GM12864 (cell line): ENCODE data around the gene CHCHD6.

Experiments used
- DNase-seq: peaks from one replicate; pipeline ENCODE4 v3.0.0-alpha.2; 2011; ENCODE audit warnings: low read depth
- H3K4me3 ChIP-seq: 2 replicates; pipeline ENCODE4 v1.5.1; 2011; ENCODE audit warnings: mild to moderate bottlenecking, low read depth, low read length, control low read depth
- CTCF ChIP-seq: IDR thresholded peaks from 2 replicates; pipeline ENCODE4 v1.5.1; 2011; ENCODE audit warnings: low read depth, mild to moderate bottlenecking, moderate library complexity, low read length, control low read depth, inconsistent platforms; ENCODE audit errors: missing control alignments

Gene CHCHD6

GRCh38 chr3:126746395-126747177 lies 42.5 kb downstream of the CHCHD6 start:
- DNase-seq = no peak
- TF ChIP-seq CTCF = no peak
- H3K4me3 ChIP-seq = no peak overlapping the region

- no peak overlapping the region for H3K4me3 ChIP-seq
- DNase-seq = no peak
- TF ChIP-seq CTCF = no peak
Measured at GRCh38 chr3:126747768-126748167, 43.7 kb downstream of the CHCHD6 start.

- DNase-seq = no peak
- no peak for TF ChIP-seq CTCF
- no peak overlapping the region for H3K4me3 ChIP-seq
Measured at GRCh38 chr3:126748701-126749546, 44.9 kb downstream of the CHCHD6 start.

GRCh38 chr3:126749547-126749875 lies 45.5 kb downstream of the CHCHD6 start:
- no peak for DNase-seq
- TF ChIP-seq CTCF = no peak
- no peak overlapping the region for H3K4me3 ChIP-seq

- DNase-seq = no peak
- no peak for TF ChIP-seq CTCF
- no peak overlapping the region for H3K4me3 ChIP-seq
Measured at GRCh38 chr3:126749931-126750755, 46.1 kb downstream of the CHCHD6 start.

GRCh38 chr3:126750756-126751121 lies 46.7 kb downstream of the CHCHD6 start:
- no peak overlapping the region for H3K4me3 ChIP-seq
- DNase-seq = no peak
- TF ChIP-seq CTCF = no peak
